Kidney glomerular epithelial cell (primary cell): ENCODE measurements around the gene DAAM2.

Source experiments
- DNase-seq: peaks from one replicate; lab custom pipeline; 2025; lab: John Stamatoyannopoulos, UW

The DAAM2 gene

DNA sequence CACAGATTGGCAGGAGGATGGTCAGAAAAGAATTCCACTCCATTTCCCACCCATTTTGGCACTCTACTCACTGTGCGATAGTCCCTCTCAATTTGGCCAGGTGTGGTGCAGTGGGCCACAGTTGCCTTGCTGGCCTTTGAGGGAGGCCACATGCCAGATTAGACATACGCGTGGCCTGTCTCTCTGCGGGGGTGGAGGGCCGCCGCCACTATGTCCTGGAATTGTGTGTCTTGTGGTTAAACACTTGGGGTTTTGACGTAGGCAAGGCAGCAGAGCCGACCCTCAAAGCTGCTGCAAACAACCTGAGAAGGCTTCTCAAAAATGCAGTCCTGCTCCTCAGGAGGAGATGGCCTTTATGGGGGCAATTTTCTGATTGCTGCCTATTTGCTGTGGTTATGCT lies 4.9 kb upstream of the DAAM2 start:
- no peak for DNase-seq

DNA sequence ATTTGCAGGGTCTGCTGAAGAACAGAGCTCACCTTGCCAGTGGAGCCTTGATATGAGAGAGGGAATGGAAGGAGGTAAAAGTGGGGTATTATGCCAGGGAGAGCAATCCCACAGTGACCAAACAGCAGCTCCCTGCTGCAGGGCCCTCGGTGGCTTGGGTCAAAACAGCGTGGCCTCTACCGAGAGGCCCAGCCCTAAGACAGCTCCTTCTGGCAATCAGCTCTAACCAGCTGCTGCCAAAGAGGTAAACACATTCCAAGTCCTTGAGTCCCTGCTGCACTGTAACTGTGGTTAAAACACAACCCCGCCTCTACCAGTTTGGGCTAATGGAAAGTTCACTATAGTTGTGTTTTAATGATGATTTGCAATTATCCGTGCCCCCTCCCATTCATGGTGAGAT lies 1.4 kb upstream of the DAAM2 start:
- no peak for DNase-seq

DNA sequence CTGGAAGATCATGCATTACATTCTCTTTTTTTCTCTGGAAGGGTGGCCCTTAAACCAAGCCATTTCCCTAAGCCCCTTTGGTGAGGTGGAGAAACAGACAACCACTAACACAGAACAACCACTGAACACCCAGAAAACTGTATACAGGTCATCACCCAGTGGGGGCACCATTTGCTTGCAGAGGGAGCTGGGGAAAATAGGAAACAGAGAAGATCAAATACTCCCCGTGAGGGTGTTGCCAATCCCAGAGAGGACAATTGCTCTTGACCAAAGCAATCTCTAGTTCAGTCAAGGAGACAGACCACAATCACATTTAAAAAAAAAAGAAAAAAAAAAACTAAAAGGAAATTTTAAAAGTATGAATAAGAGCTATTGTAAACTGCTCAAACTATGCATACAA lies 865 bp upstream of the DAAM2 start:
- no peak for DNase-seq

DNA sequence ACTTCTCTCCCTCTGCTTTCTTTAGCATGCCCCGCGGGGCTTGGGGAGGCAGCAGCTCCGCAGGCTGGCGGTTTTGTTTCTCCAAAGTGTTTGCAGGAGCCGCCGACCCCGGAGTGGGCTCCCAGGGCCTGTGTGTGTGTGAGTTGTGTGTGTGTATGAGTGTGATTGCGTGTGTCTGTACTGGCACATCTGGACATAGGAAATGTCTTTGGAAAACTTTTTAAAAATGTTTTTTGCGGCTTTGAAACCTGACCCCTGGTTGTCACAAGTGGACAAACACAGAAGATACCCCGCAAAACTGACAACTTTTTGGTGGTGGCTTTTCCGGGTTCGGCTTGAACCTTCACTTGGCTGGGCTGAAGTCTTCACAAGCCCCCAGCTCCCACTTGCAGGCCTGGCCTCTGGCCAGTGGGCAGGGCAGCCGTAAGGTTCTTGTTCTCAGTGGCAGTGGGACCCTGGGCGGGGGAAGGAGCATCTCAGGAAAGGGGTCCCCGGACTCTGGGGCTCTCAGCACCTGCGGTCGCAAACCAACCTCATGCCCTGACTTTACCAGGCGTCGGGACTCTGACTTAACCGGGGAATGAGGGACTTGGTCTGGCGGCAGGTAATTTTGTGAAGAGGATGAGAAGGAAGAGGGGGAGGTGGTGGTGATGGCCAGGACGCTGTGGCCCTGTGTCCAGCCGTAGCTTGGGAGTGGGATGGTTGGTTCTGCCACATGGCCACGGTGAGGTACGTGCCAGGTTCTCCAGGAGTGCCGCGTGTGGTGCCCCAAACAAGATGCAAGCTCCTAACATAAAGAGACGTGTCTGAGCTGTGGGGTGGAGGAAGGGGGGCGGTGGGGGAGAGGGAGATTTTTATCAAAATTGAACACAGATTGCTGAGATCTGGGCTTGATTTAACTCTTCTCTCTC lies 619 bp downstream of the DAAM2 start:
- no peak for DNase-seq

DNA sequence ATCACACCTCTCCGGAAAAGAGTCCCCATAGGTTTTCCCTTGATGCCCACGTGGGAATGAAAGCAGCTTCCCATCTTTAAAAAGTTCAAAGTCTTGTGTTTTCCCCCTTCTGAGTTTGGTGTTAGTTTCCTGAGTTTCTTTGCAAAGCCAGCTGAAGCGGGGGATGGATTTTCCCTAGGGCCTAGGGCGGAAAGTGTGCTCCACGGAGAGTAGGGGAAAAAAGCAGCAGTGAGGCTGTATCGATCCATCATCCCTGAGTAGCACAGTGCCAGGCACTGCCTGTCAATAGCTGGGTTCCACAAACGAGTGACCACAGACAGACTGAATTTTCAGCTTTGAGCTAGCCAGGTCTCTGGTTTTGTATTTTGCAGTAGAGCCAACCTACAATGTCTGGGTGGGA lies 1.3 kb downstream of the DAAM2 start:
- DNase-seq: no peak

DNA sequence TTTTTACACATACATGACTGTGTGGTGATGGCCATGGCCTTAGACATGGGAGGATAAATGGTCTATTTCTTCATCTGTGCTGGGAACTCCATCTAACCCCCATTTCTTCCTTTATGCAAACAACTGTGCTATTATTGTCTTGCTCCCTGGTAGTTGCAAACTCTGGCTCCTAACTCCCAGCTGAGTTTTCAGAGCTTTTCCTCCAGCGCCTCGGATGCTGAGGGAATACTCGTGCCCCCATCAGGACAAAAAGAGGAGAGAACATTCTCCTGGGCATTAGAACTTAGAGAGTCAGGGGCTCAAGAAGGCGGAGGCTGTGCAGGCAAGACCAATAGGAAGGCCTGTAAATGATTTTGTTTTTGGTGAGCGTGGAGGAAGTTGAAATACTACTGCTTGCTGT lies 2.1 kb downstream of the DAAM2 start:
- DNase-seq: no peak

DNA sequence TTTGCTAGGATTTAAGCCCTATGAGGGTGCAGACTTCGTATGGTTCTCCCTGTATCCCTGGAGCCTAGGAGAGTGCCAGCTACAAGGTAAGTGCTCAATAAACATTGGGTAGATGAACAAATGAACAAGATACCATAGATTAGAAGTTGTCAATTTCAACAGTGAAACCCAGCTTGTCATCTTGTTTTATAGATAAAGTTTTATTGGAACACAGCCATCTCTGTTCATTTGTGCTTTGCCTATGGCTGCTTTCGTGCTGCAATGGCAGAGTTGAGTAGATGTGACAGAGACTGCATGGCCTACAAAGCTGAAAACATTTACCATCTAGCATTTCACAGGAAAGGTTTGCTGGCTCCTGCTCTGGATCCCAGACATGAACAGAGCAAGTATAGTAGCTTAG lies 5.6 kb downstream of the DAAM2 start:
- DNase-seq: no peak

DNA sequence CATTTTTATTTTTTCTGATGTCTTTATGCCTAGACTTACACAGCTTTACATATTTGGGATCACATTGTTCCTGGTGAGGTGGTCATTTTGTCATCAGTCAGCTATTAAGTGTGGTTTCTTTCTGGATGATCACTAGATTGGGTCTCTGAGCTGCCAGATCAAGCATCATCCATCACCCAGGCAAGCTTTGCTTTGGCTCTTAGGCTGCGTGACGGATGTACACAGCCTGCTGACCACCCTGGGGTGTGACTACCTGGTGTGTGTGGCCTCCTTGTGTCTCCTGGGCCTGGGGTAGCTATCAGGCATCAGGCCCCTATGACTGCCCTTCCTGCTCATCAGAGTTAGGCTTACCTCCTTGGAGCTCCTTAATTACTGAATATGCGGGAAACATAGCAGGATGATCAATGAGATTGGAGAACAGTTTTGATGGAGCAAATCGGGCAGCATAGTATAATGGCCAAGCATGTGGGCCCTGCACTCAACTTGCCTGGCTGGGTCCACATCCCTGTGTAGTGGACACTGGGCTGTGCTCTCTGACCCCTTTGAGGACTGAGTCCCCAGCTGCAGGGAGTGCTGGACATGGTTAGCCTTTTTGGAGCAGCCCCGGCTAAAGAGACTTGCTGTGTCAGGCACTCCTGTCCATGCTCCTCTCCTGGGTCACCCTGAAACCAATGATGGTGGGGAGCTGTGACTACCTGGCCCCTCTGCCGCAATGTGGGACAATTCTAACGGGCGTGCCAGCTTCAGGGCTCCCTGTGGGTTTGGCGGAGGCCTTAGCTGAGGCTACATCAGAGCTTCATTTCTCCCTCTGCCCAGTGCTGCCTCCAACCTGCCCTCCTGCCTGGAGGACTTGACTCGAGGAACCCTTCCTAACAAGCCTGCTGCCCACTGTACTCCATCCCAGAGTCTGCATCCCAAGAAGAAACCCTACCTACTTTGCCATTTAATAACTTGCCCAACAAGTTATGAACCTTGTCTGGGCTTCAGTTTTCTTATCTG lies 8.2 kb downstream of the DAAM2 start:
- no peak for DNase-seq

DNA sequence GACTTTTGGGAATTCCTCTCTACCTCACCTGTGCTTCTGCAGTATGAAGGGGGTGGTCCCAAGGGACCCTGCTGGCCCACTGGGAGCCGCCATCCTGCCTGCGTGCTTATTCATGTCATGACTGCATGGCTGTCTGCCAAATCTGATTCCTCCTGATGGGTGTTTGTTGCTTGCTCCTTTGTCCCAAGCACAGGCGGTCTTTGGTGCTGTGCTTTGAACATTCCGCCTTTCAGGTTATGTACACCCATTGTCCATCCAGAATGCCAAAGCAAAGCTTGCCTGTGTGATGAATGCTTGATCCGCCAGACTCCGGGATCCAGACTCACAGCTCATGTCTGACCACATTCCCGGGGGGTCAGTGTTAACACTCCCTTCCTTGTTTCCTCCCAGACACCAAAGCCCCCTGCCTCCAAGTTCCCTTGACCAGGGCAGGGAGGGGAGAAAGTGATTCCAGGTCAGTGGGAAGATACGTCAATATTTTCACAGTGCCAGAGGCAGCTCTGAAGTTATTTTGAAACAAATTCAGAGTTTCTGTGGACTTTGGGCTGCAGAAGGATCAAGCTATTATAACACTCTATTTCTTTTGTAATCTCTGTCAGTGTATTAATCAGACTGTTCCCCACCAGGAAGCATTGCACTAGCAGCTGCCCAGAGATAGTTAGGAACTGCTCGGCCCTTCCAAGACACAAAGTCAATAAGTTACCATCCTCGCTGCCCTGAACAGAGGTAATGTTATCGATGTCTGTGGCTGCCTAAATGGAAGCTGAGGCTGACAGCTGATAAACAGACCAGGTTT lies 9.5 kb downstream of the DAAM2 start:
- no peak for DNase-seq

DNA sequence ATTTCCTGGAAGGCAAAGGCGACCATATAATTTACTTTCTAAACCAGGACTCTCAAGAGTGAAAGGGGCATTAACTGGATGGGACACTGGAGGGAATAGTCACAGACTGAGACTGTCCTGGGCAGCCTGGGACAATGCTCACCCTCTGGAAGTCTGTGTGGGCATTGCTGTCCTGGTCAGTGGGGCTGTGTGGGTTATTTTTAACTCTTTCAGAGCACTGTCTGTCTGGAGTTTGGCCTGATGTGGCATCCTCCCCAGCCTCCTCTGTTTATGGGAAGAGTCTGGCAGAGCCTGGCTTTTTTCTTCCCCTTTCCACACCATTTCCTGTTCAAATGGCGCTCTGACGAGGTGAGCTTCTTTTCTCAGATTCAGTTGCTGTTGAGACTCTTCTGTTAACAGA lies 11.7 kb downstream of the DAAM2 start:
- no peak for DNase-seq

DNA sequence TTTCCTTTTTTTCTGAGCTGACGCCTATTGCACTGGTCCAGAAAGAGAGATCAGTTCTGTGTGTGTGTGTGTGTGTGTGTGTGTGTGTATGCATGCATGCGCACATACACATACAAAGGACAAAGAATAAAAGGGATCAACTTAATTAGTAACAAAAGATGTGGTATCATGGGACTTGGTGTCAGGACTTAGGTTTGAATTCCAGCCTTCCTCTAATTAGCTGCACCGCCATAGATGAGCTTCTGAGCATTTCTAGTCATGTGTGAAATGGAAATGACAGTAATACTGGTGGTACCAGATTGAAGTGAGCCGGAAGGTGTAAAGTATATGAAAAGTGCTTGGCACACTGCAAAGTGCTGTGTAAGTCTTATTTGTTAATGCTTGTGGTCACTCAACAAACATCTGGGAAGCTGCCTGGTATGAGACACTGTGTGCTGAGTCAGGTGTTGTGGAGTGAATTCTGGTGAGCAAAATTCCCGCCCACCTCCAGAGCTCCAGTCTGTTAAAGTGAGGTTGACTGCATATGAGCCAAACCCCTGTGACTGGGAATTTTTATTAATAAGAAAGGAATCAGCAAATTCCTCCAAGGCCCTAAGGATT lies 12.4 kb downstream of the DAAM2 start:
- peak; percentile 78 for DNase-seq

DNA sequence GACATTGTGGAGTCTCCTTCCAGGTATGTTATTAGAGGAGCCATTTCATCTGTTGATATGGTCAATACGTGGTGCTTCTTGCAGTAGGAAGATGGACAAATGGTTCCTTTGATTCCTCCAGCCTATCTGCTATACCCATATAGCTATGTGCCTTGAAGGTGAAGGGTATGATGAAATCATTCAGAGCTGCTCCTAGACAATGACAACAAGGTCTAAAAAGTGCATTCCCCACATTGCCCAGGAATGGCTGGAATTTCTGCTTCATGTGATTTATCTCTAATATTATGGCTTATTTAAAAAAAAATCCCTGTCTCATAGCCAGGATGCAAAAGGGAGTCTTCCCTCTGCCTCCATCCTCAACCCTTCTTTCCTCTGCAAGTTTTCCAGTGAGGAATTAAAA lies 14.1 kb downstream of the DAAM2 start:
- peak; percentile 53 for DNase-seq

DNA sequence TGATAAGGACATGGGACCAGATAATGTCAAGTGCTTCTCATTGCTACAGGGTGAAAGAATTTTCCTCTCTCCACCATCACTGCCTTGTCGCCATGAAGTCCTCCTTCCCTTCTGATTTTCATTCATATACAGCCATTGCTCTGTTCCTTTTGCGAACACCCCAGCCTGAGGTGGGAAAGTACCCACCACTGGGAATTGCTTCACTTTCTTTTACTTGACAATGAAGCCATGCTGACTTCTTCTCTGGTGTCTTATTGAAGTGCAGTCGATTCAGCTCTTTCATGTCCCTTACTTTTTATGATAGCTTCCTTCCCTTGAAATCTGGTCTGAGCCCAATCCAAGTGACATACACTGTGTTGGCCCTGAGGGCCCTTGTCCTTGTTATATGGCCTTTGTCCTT lies 16.2 kb downstream of the DAAM2 start:
- no peak for DNase-seq

DNA sequence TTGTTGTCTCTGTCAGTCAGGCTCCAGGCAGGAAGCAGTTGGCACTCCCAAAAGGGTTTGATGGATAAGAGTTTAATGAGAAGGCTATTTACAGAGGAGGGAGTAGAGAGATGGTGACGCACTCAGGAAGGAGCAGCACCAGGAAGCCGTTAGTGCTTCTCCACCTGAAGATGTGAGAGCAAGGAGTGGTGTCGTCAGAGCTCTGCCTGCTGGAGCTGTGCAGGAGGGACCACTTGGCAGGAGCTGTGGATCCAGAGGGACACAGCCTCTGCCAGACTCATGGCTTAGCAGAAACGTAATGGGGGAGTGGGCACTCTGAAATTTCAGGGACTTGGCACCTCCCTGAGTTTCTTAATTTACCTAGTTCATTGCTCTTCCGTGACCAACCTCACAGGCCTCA lies 16.8 kb downstream of the DAAM2 start:
- DNase-seq: peak; percentile 38

DNA sequence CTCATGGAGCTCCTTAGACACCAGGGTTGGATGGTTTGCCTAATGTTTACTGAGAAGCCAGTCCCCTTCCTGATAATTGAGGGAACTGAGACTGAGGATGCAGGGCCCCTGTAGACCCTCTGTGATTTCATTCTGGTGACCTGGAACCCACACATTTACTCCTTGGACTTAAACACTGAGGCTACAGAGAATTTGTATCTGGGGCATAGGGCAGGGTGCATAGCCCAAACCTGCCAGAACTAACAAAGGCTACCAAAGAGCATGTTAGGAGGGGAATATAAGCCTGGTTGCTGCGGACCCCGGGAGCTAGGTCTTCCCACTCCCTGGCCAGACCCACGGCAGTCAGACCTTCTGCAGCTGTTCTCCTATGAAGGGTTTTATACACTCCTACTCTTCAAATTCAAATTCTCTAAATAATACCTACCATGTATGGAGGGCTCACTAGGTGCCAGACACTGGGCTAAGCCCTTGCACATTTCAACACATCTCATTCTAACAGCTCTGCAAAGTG lies 19.7 kb downstream of the DAAM2 start:
- DNase-seq: no peak

DNA sequence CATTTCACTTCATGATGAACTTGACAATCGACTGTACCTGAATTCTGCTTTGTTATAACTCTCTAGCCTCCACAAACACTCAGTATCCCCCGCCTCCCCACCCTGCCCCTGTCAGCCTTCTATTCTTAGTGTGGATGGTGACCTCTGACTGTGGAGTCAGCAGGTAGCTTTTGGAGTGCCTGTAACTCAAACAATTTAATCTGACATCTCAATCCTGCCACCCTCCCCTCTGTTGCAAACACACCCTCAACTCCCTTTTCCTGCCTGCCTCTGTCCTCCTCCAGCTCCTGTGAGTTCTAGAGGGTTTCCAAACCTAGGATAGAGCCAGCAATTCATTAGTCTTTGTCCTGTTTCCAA lies 20.3 kb downstream of the DAAM2 start:
- no peak for DNase-seq

DNA sequence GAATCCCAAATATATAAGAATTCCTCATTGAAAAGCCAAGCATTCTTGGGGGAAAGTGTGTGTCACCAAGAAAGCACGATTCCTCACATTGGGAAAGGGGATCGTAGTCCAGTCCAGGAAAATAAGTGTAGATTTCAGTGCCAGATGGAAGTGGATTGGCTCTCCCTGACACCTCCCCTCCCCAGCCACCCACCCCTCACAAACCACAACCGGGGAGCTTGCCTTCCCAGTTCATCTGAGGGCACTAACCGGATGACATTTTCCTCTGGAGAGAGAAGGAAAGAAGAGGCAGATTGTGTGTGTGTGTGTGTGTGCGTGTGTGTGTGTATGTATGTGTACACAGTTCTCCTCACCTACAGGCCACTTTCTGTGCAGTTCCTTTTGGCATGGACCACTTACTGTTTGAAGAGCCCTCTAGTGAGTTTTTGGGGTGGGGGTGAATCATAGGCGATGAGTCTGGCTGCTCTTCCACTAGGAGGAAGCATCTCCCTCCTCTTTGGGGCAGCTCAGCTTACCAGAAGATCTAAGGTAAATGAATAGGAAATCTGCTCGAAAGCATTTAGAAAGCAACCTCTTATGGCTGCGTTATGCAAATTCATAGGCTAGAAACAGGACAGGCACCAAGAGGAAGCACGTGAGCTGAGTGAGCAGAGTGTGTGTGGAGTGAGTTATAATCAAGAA lies 20.8 kb downstream of the DAAM2 start:
- DNase-seq: no peak

DNA sequence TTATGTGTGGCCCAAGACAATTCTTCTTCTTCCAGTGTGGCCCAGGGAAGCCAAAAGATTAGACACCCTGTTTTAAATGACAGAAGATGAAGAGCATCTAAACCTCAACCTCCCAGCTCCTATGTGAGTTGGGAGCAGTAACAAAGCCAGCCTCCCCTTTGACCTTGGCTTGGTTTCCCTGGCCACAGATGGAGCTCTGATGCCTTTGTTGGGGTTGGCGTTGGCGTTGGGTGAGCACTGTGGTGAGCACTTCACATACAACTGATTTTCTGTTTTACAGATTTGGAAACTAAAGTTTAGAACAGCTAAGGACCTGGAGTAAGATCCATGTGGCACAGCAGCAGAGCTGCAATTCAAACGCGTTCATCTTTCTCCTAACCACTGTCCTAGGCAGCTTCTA lies 22.1 kb downstream of the DAAM2 start:
- no peak for DNase-seq

DNA sequence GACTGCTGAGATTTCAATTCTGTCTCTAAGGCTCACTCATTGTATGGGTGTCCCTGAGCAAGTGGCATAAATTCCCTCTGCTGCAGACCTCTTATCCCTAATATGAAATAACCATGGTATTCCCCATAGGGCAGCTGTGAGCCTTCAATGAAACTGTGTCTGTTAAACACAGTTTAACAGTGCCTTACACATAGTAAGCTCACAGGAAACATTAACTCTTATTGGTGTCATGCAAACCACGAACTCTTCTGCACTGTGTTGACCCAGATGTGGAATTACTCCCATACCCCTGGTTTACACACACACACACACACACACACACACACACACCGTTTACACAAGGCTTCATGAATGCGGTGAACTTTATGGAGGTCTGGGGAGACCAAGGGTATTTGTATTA lies 23.2 kb downstream of the DAAM2 start:
- DNase-seq: no peak

DNA sequence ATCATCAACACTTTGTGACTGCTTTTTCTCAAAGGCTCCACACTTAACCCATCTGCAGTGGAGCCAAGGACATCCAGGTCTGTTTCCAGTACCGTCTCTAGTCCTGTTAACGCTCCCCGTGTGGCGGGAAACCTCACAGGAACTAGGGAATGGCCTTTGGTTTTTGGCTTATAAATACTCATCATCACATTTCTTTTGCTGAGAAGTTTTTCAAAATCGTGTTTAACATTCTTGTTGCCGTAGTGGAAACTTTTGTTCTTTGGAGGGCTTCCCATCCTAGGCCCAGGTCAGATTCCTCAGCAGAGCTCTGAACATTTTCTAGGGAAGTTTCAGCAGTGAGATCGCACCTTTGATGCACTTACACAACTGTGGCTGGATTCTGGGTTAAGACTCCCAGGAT lies 24.6 kb downstream of the DAAM2 start:
- DNase-seq: no peak

DNA sequence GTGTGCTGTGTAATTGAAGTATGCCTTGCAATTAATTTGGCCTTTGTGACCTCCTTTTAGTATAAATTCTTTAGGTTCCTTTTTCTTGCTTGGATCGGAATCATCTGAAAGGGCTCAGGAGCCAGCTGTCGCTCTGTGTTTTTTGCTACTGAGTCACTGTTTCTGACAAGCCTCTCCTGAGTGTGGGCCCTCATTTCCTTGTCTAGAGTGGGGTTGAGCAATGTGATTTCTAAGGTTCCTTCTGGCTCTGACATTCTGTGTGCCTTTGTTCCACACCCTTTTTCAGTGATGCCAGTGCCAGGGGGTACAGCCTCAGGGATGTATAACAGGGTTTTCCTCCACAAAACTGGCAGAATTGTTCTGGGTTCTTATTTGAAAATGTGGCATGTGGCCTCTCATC lies 26.5 kb downstream of the DAAM2 start:
- no peak for DNase-seq
